ENCODE measurements around the gene KCNQ5.

DNA sequence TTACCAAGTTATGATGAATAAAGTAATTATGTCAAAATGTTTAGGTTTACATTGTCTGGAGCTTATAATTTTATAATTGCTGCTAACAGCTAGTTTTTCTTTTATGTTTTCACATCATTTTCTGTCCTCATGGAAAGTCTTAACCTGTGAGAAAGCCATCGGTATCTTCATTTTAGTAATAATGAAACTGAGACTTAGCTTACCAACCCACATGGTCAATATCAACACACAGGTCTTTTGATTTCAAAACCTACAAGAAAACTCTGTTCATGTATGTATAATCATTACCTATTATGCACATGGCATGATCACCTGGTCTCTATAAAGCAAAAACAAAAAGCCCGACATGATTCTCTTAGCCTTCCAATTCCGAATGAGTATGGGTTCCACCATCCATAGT, 61.9 kb downstream of the KCNQ5 start:
- TF ChIP-seq, protein P1, sequence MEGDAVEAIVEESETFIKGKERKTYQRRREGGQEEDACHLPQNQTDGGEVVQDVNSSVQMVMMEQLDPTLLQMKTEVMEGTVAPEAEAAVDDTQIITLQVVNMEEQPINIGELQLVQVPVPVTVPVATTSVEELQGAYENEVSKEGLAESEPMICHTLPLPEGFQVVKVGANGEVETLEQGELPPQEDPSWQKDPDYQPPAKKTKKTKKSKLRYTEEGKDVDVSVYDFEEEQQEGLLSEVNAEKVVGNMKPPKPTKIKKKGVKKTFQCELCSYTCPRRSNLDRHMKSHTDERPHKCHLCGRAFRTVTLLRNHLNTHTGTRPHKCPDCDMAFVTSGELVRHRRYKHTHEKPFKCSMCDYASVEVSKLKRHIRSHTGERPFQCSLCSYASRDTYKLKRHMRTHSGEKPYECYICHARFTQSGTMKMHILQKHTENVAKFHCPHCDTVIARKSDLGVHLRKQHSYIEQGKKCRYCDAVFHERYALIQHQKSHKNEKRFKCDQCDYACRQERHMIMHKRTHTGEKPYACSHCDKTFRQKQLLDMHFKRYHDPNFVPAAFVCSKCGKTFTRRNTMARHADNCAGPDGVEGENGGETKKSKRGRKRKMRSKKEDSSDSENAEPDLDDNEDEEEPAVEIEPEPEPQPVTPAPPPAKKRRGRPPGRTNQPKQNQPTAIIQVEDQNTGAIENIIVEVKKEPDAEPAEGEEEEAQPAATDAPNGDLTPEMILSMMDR (IDR thresholded peaks at IDR 0.05; ENCODE audit: low read depth, low read length), result no peak
- no peak for TF ChIP-seq EZH2phosphoT487 (IDR thresholded peaks at IDR 0.05; ENCODE audit: low read depth)
